ENCODE results near the gene TSC22D1. TPM values are rescaled to one million over a fixed set of nuclear protein-coding genes. Genes with fewer than 3 reads are reported as not detected.
"Not testable (repeated sequence)": the region's sequence is repeated elsewhere in the genome, so short reads cannot be mapped to it uniquely, and the experiment has no call there.

The TSC22D1 gene
- total RNA-seq, 1 donor from 2014 or later, result 97.7 TPM

GRCh38 chr13:44618326-44618725 is 42.2 kb upstream of the TSC22D1 start:
- TF ChIP-seq CTCF (IDR thresholded peaks at IDR 0.05), result no peak
- no peaks in the 10 kb centered on the region for H3K27me3 ChIP-seq
- H3K9me3 ChIP-seq, result no peaks in the 10 kb centered on the region
- no peak for DNase-seq (ENCODE audit: low spot score in 2 of 2)
- H3K36me3 ChIP-seq, result no peaks in the 10 kb centered on the region
- intact Hi-C loops (cut with DNase I), result no loop called here
- no peak overlapping the region for H3K27ac ChIP-seq
- H3K4me1 ChIP-seq, result no peaks in the 10 kb centered on the region
- no peak overlapping the region for H3K4me3 ChIP-seq

DNA sequence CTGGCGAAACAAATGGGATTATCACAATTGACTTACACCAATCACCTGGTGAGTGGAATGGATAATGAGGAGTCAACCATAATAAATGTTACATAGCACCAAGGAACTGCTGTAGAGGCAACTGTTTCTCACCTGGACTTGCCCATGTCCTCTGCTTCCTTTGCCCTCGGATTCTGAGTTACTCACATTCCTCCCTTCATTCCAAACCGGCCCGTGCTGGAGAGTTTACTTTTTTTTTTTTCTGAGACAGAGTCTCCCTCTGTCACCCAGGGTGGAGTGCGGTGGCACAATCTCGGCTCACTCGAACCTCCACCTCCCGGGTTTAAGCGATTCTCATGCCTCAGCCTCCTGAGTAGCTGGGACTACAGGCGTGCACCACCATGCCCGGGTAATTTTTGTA is 41.5 kb upstream of the TSC22D1 start:
- intact Hi-C loops (cut with DNase I), result no loop called here
- no peak for DNase-seq (ENCODE audit: low spot score in 2 of 2)
- no peaks in the 10 kb centered on the region for H3K4me1 ChIP-seq
- H3K4me3 ChIP-seq, result no peak overlapping the region
- no peak for TF ChIP-seq CTCF (IDR thresholded peaks at IDR 0.05)
- H3K27me3 ChIP-seq, result no peaks in the 10 kb centered on the region
- no peak overlapping the region for H3K27ac ChIP-seq
- no peaks in the 10 kb centered on the region for H3K36me3 ChIP-seq
- H3K9me3 ChIP-seq, result no peaks in the 10 kb centered on the region

DNA sequence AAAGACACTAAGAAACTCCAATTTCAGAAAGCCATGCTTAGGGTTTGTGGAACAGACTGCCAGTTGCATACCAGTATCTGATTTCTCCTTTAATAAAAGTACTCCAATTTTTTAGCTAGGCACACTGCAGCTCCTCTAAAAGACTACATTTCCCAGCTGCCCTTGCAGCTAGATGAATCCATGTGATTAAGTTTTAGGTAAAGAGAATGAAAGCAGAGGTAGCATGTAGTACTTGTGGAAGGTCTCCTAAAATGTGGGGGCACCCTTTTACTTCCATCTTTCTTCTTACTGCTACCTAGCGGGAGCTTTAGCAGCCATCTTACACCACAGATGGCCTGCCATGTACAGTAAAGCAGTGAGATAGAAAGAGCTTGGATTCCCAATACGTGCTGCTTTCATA is 33.0 kb upstream of the TSC22D1 start:
- Histone ChIP-seq H3K36me3 (no peaks in the 10 kb centered on the region), H3K4me3 (no peak overlapping the region), H3K9me3 (peaks cover 3 to 10% of the 10 kb centered on the region in 2 donors), H3K27me3 (no peaks in the 10 kb centered on the region), H3K4me1 (no peaks in the 10 kb centered on the region), H3K27ac (no peak overlapping the region)
- intact Hi-C loops (cut with DNase I), result no loop called here
- DNase-seq (ENCODE audit: low spot score in 2 of 2), result no peak
- TF ChIP-seq CTCF (IDR thresholded peaks at IDR 0.05), result no peak

- H3K9me3 ChIP-seq, result peaks cover 3 to 5% of the 10 kb centered on the region in 2 donors
- no peak for DNase-seq (ENCODE audit: low spot score in 2 of 2)
- H3K27ac ChIP-seq, result no peak overlapping the region
- no peak overlapping the region for H3K4me3 ChIP-seq
- no peak for TF ChIP-seq CTCF (IDR thresholded peaks at IDR 0.05)
- H3K27me3 ChIP-seq, result no peaks in the 10 kb centered on the region
- H3K4me1 ChIP-seq, result no peaks in the 10 kb centered on the region
- H3K36me3 ChIP-seq, result no peaks in the 10 kb centered on the region
- intact Hi-C loops (cut with DNase I), result no loop called here
Measured at GRCh38 chr13:44605721-44606120, 29.6 kb upstream of the TSC22D1 start.

GRCh38 chr13:44605275-44605674 is 29.1 kb upstream of the TSC22D1 start:
- Histone ChIP-seq H3K9me3 (peaks cover under 1% of the 10 kb centered on the region in 2 donors), H3K4me3 (no peak overlapping the region), H3K27ac (no peak overlapping the region), H3K27me3 (no peaks in the 10 kb centered on the region), H3K36me3 (no peaks in the 10 kb centered on the region), H3K4me1 (no peaks in the 10 kb centered on the region)
- intact Hi-C loops (cut with DNase I), result no loop called here
- no peak for TF ChIP-seq CTCF (IDR thresholded peaks at IDR 0.05)
- no peak for DNase-seq (ENCODE audit: low spot score in 2 of 2)

DNA sequence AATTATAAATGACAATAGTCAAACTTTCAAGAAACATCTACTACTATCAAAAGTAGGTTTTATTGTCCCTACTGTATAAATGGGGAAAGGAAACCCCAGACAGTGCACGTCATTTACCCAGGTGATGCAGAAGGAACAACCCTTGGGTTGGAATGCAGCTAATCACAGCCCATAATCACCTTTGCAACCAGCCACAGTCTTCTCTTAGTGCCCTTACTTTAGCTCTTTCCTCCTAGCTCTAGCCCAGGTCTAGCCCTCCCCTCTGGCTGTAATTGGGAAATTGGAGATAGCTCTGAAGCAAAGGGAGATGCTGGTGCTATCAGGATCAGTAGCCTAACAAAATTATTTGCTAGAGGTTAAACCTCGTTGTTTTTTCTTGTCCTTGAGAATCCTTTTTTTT is 25.5 kb upstream of the TSC22D1 start:
- intact Hi-C loops (cut with DNase I), result no loop called here
- Histone ChIP-seq H3K27me3 (no peaks in the 10 kb centered on the region), H3K4me3 (no peak overlapping the region), H3K4me1 (no peaks in the 10 kb centered on the region), H3K36me3 (no peaks in the 10 kb centered on the region), H3K9me3 (no peaks in the 10 kb centered on the region), H3K27ac (no peak overlapping the region)
- no peak for TF ChIP-seq CTCF (IDR thresholded peaks at IDR 0.05)
- no peak for DNase-seq (ENCODE audit: low spot score in 2 of 2)

- DNase-seq (ENCODE audit: low spot score in 2 of 2); intact Hi-C loops (cut with DNase I); H3K27ac ChIP-seq; H3K27me3 ChIP-seq; H3K36me3 ChIP-seq; H3K4me1 ChIP-seq; H3K4me3 ChIP-seq; H3K9me3 ChIP-seq: not testable (repeated sequence)
Measured at GRCh38 chr13:44593861-44594592, 17.9 kb upstream of the TSC22D1 start.
